ENCODE measurements around the gene LASP1NB.

GRCh38 chr17:38890410-38890746, 35.0 kb upstream of the LASP1NB start:
- TF ChIP-seq CTCF (conservative IDR thresholded peaks at IDR 0.05; ENCODE audit: low read depth, low read length), result no peak
- TF ChIP-seq EZH2 (IDR thresholded peaks at IDR 0.05; ENCODE audit: borderline replicate concordance, low read depth, low read length, poor library complexity, severe bottlenecking), result no peak
